Gastroesophageal sphincter (tissue), 4 donors: ENCODE results near the gene BMP7. TPM values are rescaled to one million over a fixed set of nuclear protein-coding genes. Genes with fewer than 3 reads are reported as not detected.

Source experiments
- ATAC-seq: fragments of 150-250 bp; one replicate; pipeline ENCODE4 v1.9.1; 2016; ENCODE audit warnings: mild to moderate bottlenecking, moderate library complexity
- H3K27ac ChIP-seq, 4 donors: fragments of 200-600 bp; sonication (generic) in 3 of 4; 1 replicate in 3 of 4; 2 replicates in 1 of 4; pipeline ENCODE4 v1.5.1; 2016 to 2019
- H3K27me3 ChIP-seq: fragments of 200-600 bp; sonication (generic); one replicate; pipeline ENCODE4 v1.5.1; 2019
- H3K36me3 ChIP-seq, 2 donors: fragments of 200-600 bp; sonication (generic); one replicate each; pipeline ENCODE4 v1.5.1; 2019; ENCODE audit warnings: control low read depth in 1 of 2
- H3K4me1 ChIP-seq, 3 donors: fragments of 200-600 bp; sonication (generic); 1 replicate in 2 of 3; 2 replicates in 1 of 3; pipeline ENCODE4 v1.5.1; 2016 to 2019; ENCODE audit warnings: control low read depth in 2 of 3
- H3K4me3 ChIP-seq, 2 donors: fragments of 200-600 bp; sonication (generic); one replicate each; pipeline ENCODE4 v1.5.1; 2019; ENCODE audit warnings: mild to moderate bottlenecking in 1 of 2, moderate library complexity in 1 of 2
- H3K9me3 ChIP-seq, 3 donors: fragments of 200-600 bp; sonication (generic); one replicate each; pipeline ENCODE4 v1.5.1; 2017 to 2019; ENCODE audit warnings: control low read depth in 2 of 3
- EP300 ChIP-seq: sonication (generic); formaldehyde crosslinking; IDR thresholded peaks from one replicate; pipeline ENCODE4 v1.6.1; 2017; ENCODE audit warnings: antibody characterized with exemption, mild to moderate bottlenecking
- POLR2A ChIP-seq, 2 donors: fragments of 450-650 bp; IDR thresholded peaks; one replicate each; pipeline ENCODE4 v1.6.1; 2017; ENCODE audit warnings: antibody characterized with exemption in 2 of 2, mild to moderate bottlenecking in 2 of 2, moderate library complexity in 1 of 2
- POLR2AphosphoS5 ChIP-seq: sonication (generic); formaldehyde crosslinking; IDR thresholded peaks from one replicate; pipeline ENCODE4 v1.6.1; 2017; ENCODE audit warnings: antibody characterized with exemption
- WGBS, 2 donors: methylation state at CpG; one replicate each; pipeline ENCODE4 v1.1.5; 2018; ENCODE audit warnings: low coverage in 1 of 2; 5-methylcytosine and 5-hydroxymethylcytosine counted together
- total RNA-seq, 4 donors: library from RNA; depleted of rRNA; stranded (reverse); fragments of >200 nt; gene quantifications; one replicate each; pipeline ENCODE4 v1.1.0, GENCODE V29; 2016
- TF ChIP-seq, protein P1 (sequence below), 4 experiments: fragments of 200-600 bp in 2 of 4; fragments of 450-650 bp in 2 of 4; sonication (generic) in 1 of 4; IDR thresholded peaks; one replicate each; pipeline ENCODE4 v1.5.1; 2017 to 2019; ENCODE audit warnings: antibody characterized with exemption in 4 of 4, mild to moderate bottlenecking in 2 of 4, moderate library complexity in 2 of 4

Gene BMP7
- total RNA-seq, 4 donors from 2014 or later: 0.16 to 10.8 (median 5.0) TPM

DNA sequence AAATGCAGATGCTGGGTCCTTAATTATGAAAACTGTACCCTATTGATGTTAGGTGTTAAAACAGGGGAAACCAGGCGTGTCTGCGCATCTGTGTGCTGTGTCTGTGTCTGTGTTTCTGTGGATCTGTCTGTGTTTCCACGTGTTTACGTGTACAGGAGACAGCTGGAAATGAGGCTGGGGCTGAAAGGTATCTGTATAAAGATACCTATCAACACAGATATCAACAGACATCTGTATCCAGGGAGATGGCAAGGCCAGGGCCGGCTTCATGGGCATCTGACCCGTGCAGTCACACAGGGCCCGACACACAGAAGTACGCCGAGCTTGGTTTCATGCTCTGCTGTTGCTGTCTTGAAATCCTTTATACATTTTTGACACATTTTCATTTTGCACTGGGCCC is 48.6 kb downstream of the BMP7 start:
- ATAC-seq: no peak
- Histone ChIP-seq H3K4me3 (no peak overlapping the region), H3K4me1 (peaks cover 0 to 6% (median 2%) of the 10 kb centered on the region in 3 donors), H3K27ac (no peak overlapping the region), H3K9me3 (no peaks in the 10 kb centered on the region), H3K36me3 (no peaks in the 10 kb centered on the region), H3K27me3 (peaks cover 8% of the 10 kb centered on the region)
- WGBS, 2 donors: 72 to 75% methylated on average over 9 of the region's 9 CpGs
- TF ChIP-seq EP300 (no peak), POLR2A (IDR thresholded peaks at IDR 0.05) (no peak), POLR2AphosphoS5 (no peak)
- TF ChIP-seq, protein P1, sequence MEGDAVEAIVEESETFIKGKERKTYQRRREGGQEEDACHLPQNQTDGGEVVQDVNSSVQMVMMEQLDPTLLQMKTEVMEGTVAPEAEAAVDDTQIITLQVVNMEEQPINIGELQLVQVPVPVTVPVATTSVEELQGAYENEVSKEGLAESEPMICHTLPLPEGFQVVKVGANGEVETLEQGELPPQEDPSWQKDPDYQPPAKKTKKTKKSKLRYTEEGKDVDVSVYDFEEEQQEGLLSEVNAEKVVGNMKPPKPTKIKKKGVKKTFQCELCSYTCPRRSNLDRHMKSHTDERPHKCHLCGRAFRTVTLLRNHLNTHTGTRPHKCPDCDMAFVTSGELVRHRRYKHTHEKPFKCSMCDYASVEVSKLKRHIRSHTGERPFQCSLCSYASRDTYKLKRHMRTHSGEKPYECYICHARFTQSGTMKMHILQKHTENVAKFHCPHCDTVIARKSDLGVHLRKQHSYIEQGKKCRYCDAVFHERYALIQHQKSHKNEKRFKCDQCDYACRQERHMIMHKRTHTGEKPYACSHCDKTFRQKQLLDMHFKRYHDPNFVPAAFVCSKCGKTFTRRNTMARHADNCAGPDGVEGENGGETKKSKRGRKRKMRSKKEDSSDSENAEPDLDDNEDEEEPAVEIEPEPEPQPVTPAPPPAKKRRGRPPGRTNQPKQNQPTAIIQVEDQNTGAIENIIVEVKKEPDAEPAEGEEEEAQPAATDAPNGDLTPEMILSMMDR (IDR thresholded peaks at IDR 0.05): no peak

DNA sequence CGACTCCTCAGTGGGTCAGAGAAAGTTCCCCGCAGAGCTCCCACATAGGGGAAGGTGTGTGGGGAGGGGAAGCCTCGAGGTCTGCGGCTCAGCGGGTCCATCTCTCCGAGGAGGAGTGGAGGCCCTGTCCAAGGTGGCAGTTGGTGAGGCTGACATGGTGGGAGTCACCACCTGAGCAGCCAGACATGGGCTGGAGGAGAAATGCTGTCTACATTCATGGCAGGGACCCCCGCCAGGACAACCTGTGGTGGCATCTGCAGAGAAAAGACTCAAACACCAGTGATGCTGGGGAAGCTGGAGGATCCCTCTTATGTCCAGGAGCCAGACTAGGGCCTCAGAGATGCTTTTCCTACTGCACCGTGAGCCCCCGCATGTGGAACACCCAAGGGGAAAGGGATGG is 49.8 kb downstream of the BMP7 start:
- Histone ChIP-seq H3K4me1 (peaks cover 0 to 17% (median 5%) of the 10 kb centered on the region in 3 donors), H3K4me3 (no peak overlapping the region), H3K9me3 (no peaks in the 10 kb centered on the region), H3K27me3 (peaks cover 8% of the 10 kb centered on the region), H3K36me3 (no peaks in the 10 kb centered on the region), H3K27ac (no peak overlapping the region)
- TF ChIP-seq, protein P1 (IDR thresholded peaks at IDR 0.05): no peak
- TF ChIP-seq POLR2A (IDR thresholded peaks at IDR 0.05) (no peak), POLR2AphosphoS5 (no peak), EP300 (no peak)
- 56% methylated on average over 3 of the region's 9 CpGs; no CpG with 5 or more reads in 1 of the 2 donors for WGBS, 2 donors
- no peak for ATAC-seq

DNA sequence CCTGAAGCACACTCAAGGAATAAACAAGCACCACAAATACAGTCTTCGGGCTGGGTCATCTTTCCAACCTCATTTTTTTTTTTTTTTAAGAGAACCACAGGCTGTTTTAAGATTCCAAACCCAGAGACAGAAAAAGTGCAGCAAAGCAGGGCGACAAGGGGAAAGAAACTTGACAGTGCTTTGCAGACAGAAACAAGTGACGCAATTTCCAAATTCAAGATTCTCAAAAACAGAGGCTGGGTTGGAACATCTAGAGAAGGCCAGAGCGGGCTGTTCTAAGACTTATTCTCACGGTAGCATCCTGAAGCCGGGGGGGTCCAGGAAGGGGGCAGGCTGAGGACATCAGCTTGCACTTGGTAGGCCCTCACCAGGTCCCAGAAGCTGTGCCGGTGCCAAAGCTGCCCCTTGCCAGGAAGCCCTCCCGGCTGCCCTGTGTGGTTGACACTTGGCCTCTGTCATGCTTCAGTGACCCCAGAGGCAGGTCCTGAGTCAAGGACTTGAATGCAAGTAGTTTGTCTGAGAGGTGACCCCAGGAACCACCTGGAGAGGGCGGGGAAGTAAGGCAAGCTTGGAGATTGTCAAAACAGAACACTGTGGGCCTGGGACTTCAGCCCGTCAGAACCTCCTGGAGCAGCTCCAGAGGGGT is 50.5 kb downstream of the BMP7 start:
- WGBS, 2 donors: 80 to 87% methylated on average over 1 to 5 of the region's 10 CpGs
- TF ChIP-seq POLR2AphosphoS5 (no peak), EP300 (no peak)
- TF ChIP-seq, protein P1 (IDR thresholded peaks at IDR 0.05): no peak
- no peak overlapping the region for H3K4me3 ChIP-seq

DNA sequence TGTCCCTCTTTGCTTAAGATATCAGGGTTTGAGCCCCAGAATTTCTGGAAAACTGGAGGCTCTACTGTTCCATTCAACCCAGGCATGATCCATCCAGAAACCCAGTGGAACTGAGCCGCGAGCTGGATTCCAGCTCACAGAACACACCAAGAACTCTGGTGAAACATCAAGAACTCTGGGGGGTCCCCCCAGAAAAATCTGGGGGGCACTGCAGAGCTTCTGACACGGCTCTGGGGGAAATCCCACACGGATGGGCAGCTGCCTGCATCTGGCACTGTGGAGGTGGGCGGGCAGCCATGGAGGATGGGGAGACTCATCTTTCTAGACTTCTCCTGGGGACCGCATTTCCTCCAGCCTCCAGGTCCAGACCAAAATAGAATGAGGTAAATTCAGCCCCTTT is 51.0 kb downstream of the BMP7 start:
- no peaks in the 10 kb centered on the region for H3K9me3 ChIP-seq
- H3K36me3 ChIP-seq: no peaks in the 10 kb centered on the region
- H3K4me3 ChIP-seq: no peak overlapping the region
- TF ChIP-seq POLR2AphosphoS5 (no peak), POLR2A (IDR thresholded peaks at IDR 0.05) (no peak)
- TF ChIP-seq, protein P1 (IDR thresholded peaks at IDR 0.05): no peak
- H3K4me1 ChIP-seq: peaks cover 0 to 17% (median 5%) of the 10 kb centered on the region in 3 donors
- WGBS, 2 donors: no CpG with 5 or more reads among the region's 6 CpGs
- H3K27ac ChIP-seq: no peak overlapping the region
- peaks cover 3% of the 10 kb centered on the region for H3K27me3 ChIP-seq
- no peak for ATAC-seq

More for the DNA sequence above, 50.5 kb downstream of the BMP7 start:
- no peak for ATAC-seq
- Histone ChIP-seq H3K27ac (no peak overlapping the region), H3K4me1 (peaks cover 0 to 17% (median 5%) of the 10 kb centered on the region in 3 donors), H3K36me3 (no peaks in the 10 kb centered on the region), H3K9me3 (no peaks in the 10 kb centered on the region), H3K27me3 (peaks cover 8% of the 10 kb centered on the region)

DNA sequence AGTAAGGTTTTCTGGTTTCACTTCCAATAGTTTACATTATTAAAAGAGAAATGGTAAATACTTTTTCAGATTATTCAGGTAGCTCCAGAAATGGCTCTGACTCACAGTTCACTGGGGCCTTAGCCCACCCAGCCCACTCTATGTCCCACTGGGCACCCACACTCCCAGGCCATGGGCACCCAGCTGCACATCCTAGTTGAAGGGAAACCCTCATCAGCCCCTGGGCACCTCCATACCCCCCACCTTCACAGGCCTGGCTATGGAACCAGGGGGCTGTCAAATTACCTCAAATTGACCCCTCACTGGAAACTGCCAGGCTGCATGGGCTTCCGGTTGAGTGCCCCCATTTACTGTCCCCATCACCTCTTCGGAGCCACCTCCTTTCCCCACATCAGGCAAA is 51.5 kb downstream of the BMP7 start:
- H3K27ac ChIP-seq: no peak overlapping the region
- no peak overlapping the region for H3K4me3 ChIP-seq
- TF ChIP-seq EP300: no peak
- TF ChIP-seq POLR2AphosphoS5: no peak
- H3K9me3 ChIP-seq: no peaks in the 10 kb centered on the region
- H3K27me3 ChIP-seq: no peaks in the 10 kb centered on the region
- ATAC-seq: no peak
- H3K36me3 ChIP-seq: no peaks in the 10 kb centered on the region
- WGBS, 2 donors: 92% methylated on average over 2 of the region's 2 CpGs; no CpG with 5 or more reads in 1 of the 2 donors
- peaks cover 0 to 17% (median 5%) of the 10 kb centered on the region in 3 donors for H3K4me1 ChIP-seq
